OCI-LY3 (cell line): ENCODE measurements around the gene HHAT.

Source experiments
- EZH2phosphoT487 ChIP-seq: fragments of 200-600 bp; shearing (Covaris generic); IDR thresholded peaks from 2 replicates; pipeline ENCODE4 v1.6.1; 2018; ENCODE audit warnings: antibody characterized with exemption, mixed run types, low read depth
- TF ChIP-seq, protein P1 (sequence below): fragments of 200-600, 300-600 bp; sonication (generic); IDR thresholded peaks from 2 replicates; pipeline ENCODE4 v1.5.1; 2014; ENCODE audit warnings: antibody characterized with exemption, low read length, low read depth

GRCh38 chr1:210398466-210398865 is 69.8 kb downstream of the HHAT start:
- TF ChIP-seq, protein P1, sequence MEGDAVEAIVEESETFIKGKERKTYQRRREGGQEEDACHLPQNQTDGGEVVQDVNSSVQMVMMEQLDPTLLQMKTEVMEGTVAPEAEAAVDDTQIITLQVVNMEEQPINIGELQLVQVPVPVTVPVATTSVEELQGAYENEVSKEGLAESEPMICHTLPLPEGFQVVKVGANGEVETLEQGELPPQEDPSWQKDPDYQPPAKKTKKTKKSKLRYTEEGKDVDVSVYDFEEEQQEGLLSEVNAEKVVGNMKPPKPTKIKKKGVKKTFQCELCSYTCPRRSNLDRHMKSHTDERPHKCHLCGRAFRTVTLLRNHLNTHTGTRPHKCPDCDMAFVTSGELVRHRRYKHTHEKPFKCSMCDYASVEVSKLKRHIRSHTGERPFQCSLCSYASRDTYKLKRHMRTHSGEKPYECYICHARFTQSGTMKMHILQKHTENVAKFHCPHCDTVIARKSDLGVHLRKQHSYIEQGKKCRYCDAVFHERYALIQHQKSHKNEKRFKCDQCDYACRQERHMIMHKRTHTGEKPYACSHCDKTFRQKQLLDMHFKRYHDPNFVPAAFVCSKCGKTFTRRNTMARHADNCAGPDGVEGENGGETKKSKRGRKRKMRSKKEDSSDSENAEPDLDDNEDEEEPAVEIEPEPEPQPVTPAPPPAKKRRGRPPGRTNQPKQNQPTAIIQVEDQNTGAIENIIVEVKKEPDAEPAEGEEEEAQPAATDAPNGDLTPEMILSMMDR: no peak
- TF ChIP-seq EZH2phosphoT487: no peak
